ENCODE data around the gene NFKBIE. TPM values are rescaled to one million over a fixed set of nuclear protein-coding genes. Genes with fewer than 3 reads are reported as not detected.

Gene NFKBIE
- total and polyA plus RNA-seq, 2 of the 13 experiments (the other 11 are each of a cell fraction or from before 2014, with no cell fraction given): 6.7 to 14.5 TPM

- TF ChIP-seq HIC2 (CRISPR knock-in tag; IDR thresholded peaks at IDR 0.05; ENCODE audit: low read depth) (peak; percentile 87), ZNF331 (CRISPR knock-in tag; IDR thresholded peaks at IDR 0.05) (no peak), MED8 (CRISPR knock-in tag; IDR thresholded peaks at IDR 0.05; ENCODE audit: insufficient replicate concordance) (no peak), TFAP4 (IDR thresholded peaks at IDR 0.05; ENCODE audit: borderline replicate concordance, low read depth) (no peak), ZFP36 (IDR thresholded peaks at IDR 0.05; ENCODE audit: borderline replicate concordance, low read depth, low read length, partially characterized antibody) (no peak), SP5 (CRISPR knock-in tag; IDR thresholded peaks at IDR 0.05; ENCODE audit: borderline replicate concordance, low read depth) (no peak), ZNF747 (CRISPR knock-in tag; IDR thresholded peaks at IDR 0.05; ENCODE audit: borderline replicate concordance) (peak; percentile 73), AHDC1 (CRISPR knock-in tag; IDR thresholded peaks at IDR 0.05; ENCODE audit: borderline replicate concordance) (no peak), RNF2 (conservative IDR thresholded peaks at IDR 0.05; ENCODE audit: low read depth) (peak; percentile 49; the same call in 1 of the 2 replicates), NKX3-1 (CRISPR knock-in tag; IDR thresholded peaks at IDR 0.05) (no peak), FOXK2 (IDR thresholded peaks at IDR 0.05) (no peak), ATF1 (CRISPR knock-in tag; IDR thresholded peaks at IDR 0.05) (no peak), ZC3H13 (CRISPR knock-in tag; IDR thresholded peaks at IDR 0.05) (no peak; the same call in 1 of the 2 replicates), ZFX (CRISPR knock-in tag; IDR thresholded peaks at IDR 0.05; ENCODE audit: low read depth) (0 out of 2 replicates have a peak, but pooled peaks have one; percentile 32), BCLAF1 (IDR thresholded peaks at IDR 0.05) (no peak), U2AF2 (IDR thresholded peaks at IDR 0.05; ENCODE audit: low read depth, low read length) (no peak), DNMT3B (CRISPR knock-in tag; conservative IDR thresholded peaks at IDR 0.05) (no peak), GATAD1 (CRISPR knock-in tag; IDR thresholded peaks at IDR 0.05) (no peak)
Measured at GRCh38 chr6:44217332-44218143, 47.8 kb downstream of the NFKBIE start (continued).

All from HepG2 (cell line).